ENCODE results near the gene ARHGEF33.

ARHGEF33 gene

DNA sequence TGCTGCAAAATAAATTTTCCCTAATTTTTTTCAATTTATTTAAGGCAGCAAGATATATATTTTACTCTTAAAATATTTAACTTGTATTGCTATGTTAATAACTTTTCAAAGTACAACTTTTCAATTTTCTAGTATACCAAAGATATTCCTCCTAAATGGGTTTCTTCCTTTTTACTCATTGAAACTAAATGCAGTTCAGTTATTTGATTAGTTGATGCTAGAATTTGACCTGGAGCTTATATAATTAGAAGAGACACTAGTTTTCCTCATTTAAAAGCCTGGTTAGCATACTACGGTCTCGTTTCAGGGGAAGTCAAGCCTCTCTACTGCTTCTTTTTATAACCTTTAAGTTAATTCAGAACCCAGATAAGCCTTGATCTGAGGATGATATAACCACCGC lies at the start of gene ARHGEF33:
TSS of gene ARHGEF33 (plus strand) at position 301 of the 400 bp plus-strand sequence. CDS start 29,573 bp downstream, outside the sequence.
- DNase-seq (ENCODE audit: low spot score): no peak

- DNase-seq (ENCODE audit: low spot score): no peak
Measured at GRCh38 chr2:38850045-38850444, 39.6 kb upstream of the ARHGEF33 start.

DNA sequence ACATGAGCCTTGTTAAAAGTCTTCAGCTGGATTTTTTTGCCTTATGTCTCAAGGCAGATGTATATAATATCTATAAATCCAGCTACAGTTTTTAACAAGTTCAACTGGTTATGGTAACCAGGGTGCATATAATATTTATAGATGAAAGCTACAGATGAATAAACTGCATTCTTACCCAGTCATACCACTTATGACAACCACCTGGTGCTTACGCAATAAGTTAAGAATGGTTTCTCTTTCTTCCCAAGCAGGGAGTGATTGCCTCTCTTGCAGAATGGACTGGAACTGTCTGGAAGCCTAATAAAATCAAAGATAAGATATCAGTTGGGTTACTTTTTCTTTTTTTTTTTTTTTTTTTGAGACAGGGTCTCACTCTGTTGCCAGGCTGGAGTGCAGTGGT lies 33.5 kb upstream of the ARHGEF33 start:
- no peak for DNase-seq (ENCODE audit: low spot score)

GRCh38 chr2:38862476-38862875 lies 27.2 kb upstream of the ARHGEF33 start:
- no peak for DNase-seq (ENCODE audit: low spot score)

GRCh38 chr2:38863061-38863695 lies 26.5 kb upstream of the ARHGEF33 start:
- no peak for DNase-seq (ENCODE audit: low spot score)

GRCh38 chr2:38866773-38867443 lies 22.8 kb upstream of the ARHGEF33 start:
- DNase-seq (ENCODE audit: low spot score): no peak

GRCh38 chr2:38871432-38871831 lies 18.2 kb upstream of the ARHGEF33 start:
- DNase-seq (ENCODE audit: low spot score): no peak

DNA sequence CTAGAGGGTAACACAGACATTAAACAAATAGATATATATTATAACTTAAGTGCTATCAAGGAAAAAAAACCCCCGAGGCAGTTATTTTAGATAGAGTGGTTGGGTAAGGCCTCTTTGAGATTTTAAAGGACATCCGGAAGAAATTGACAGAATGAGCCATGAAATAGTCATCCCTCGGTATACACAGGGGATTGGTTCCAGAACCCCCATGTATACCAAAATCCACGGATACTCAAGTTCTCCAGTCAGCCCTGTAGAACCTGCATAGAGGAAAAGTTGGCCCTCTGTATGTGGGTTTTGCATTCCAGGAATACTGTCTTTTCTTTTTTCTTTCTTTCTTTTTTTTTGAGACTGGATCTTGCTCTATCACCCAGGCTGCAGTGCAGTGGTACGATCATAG lies 15.9 kb upstream of the ARHGEF33 start:
- DNase-seq (ENCODE audit: low spot score): no peak

DNA sequence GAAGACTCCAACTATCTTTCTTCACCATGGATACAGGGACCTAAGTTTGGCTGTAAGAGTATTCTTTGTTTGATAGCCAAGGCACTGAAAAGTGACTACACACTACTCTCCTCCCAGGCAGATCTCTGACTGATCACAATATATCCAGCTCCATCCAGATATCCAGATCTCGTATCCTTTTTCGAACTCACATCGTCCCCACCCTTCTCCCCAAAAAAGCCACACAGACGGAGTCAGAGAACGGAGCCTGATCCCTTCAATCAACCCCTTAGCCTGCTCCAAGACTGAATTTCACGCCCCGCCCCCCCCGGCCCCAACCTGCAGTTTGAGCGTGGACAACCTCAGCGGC lies 14.5 kb upstream of the ARHGEF33 start:
- peak; percentile 1 for DNase-seq (ENCODE audit: low spot score)

- peak; percentile 82 for DNase-seq (ENCODE audit: low spot score)
Measured at GRCh38 chr2:38875576-38876367, 13.9 kb upstream of the ARHGEF33 start, which contains the start of the genes DHX57 and MORN2. Gene DHX57, minus strand, starts transcription at chr2:38875934. Its CDS starts 7,529 bp downstream, at chr2:38868405. Gene MORN2, plus strand, starts transcription at chr2:38875976.

GRCh38 chr2:38876407-38876806 lies 13.3 kb upstream of the ARHGEF33 start:
- DNase-seq (ENCODE audit: low spot score): no peak

- no peak for DNase-seq (ENCODE audit: low spot score)
Measured at GRCh38 chr2:38886063-38886462, 3.6 kb upstream of the ARHGEF33 start.

DNA sequence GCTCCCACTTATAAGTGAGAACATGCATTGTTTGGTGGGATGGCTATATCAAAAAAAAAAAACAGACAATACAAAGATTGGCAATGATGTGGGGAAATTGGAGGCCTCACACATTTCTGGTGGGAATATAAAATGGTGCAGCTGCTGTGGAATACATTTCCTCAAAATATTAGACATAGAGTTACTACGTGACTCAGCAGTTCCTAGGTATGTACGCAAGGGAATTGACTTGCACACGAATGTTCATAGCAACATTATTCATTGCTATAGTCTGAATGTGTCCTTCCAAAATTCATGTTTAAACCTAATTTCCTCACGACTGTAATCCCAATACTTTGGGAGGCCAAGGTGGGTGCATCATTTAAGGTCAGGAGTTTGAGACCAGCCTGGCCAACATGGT lies 2.3 kb upstream of the ARHGEF33 start:
- no peak for DNase-seq (ENCODE audit: low spot score)

GRCh38 chr2:38887902-38888554 lies 1.6 kb upstream of the ARHGEF33 start:
- no peak for DNase-seq (ENCODE audit: low spot score)

- no peak for DNase-seq (ENCODE audit: low spot score)
Measured at GRCh38 chr2:38889045-38889444, 630 bp upstream of the ARHGEF33 start.

- no peak for DNase-seq (ENCODE audit: low spot score)
Measured at GRCh38 chr2:38892819-38893218, 3.1 kb downstream of the ARHGEF33 start.

GRCh38 chr2:38898256-38898655 lies 8.6 kb downstream of the ARHGEF33 start:
- DNase-seq (ENCODE audit: low spot score): no peak

DNA sequence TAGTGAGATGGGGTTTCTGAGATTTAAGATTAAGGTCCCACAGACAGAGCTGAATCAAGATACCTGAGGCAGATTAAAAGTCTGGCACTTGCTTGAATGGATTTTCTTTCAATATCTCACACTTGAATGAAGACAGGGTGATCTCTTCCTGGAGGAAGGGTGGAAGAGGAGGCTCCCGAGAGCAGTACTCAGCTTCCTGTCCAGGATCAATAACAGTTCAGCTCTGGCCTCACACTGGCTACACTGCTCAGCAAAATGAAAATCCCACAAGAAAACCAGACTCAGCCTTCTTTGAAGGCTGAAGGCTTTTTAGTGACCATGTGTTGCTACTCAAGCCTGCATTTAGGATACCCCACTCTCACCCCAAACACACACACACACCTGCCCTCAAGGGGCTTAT lies 11.1 kb downstream of the ARHGEF33 start:
- DNase-seq (ENCODE audit: low spot score): no peak

GRCh38 chr2:38905251-38905650 lies 15.6 kb downstream of the ARHGEF33 start:
- DNase-seq (ENCODE audit: low spot score): no peak

GRCh38 chr2:38907242-38907641 lies 17.6 kb downstream of the ARHGEF33 start:
- DNase-seq (ENCODE audit: low spot score): no peak

GRCh38 chr2:38907743-38908562 lies 18.3 kb downstream of the ARHGEF33 start:
- no peak for DNase-seq (ENCODE audit: low spot score)

DNA sequence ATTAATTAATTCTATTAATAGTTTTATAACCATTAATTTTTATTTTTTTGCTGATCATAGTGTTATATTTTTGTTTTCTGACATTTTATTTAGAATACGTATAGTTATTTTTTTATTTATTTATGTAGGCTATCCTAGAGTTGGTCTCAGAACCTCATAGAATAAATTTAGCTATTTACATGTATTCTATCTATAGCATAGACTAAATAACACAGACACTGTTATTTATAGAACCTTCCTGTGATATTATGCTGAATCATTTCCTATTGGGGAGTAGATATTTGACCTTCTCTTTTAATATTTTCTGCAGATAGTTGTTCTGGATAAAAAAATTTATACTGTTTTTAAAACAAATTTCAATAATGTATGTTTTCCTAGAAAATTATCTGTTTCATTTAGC lies 20.2 kb downstream of the ARHGEF33 start:
- no peak for DNase-seq (ENCODE audit: low spot score)

Measured in putamen (tissue), 1 donor.